HEK293 (cell line): ENCODE data around the gene BIN1.

Experiments
- CTCF ChIA-PET: fragments of 350-600 bp; formaldehyde crosslinking; extraction: SDS; loops from one replicate; lab custom pipeline; 2021; ENCODE audit warnings: antibody characterized with exemption; lab: Yijun Ruan, JAX
- POLR2A ChIA-PET: fragments of 300-600 bp; formaldehyde crosslinking; extraction: SDS; loops from one replicate; lab custom pipeline; 2020; ENCODE audit warnings: antibody characterized with exemption, inconsistent platforms; lab: Yijun Ruan, JAX
- H3K27ac ChIP-seq: fragments of 200-500 bp; sonication (Bioruptor generic); 2 replicates; pipeline ENCODE4 v1.5.1; 2014; ENCODE audit warnings: low read depth, low read length, control low read depth, inconsistent platforms; ENCODE audit errors: extremely low read depth
- H3K36me3 ChIP-seq, 2 experiments: fragments of 200-500 bp in 1 of 2; sonication (Bioruptor generic) in 1 of 2; 1 replicate in 1 of 2; 2 replicates in 1 of 2; pipeline ENCODE4 v1.5.1; 2014 to 2017; ENCODE audit warnings: inconsistent platforms in 2 of 2, low read length in 2 of 2; ENCODE audit not compliant: control insufficient read depth in 2 of 2, insufficient read depth in 1 of 2
- H3K4me1 ChIP-seq: fragments of 200-500 bp; sonication (Bioruptor generic); 2 replicates; pipeline ENCODE4 v1.5.1; 2014; ENCODE audit warnings: mild to moderate bottlenecking, low read length, inconsistent platforms; ENCODE audit not compliant: control insufficient read depth, insufficient read depth
- H3K4me3 ChIP-seq: 2 replicates; pipeline ENCODE4 v1.5.1; 2011; ENCODE audit warnings: low read depth, mild to moderate bottlenecking, control low read depth, low read length, moderate library complexity
- H3K9me3 ChIP-seq: fragments of 200-500 bp; sonication (Bioruptor generic); 2 replicates; pipeline ENCODE4 v1.5.1; 2014; ENCODE audit warnings: low read depth, low read length, inconsistent platforms; ENCODE audit not compliant: control insufficient read depth, insufficient read depth
- GFI1B ChIP-seq: fragments of 450-650 bp; formaldehyde crosslinking; IDR thresholded peaks from 2 replicates; pipeline ENCODE4 v1.5.1; 2016; ENCODE audit warnings: missing biosample characterization, missing genetic modification characterization
- OVOL3 ChIP-seq: fragments of 450-650 bp; formaldehyde crosslinking; IDR thresholded peaks from 2 replicates; pipeline ENCODE4 v1.5.1; 2016; ENCODE audit warnings: missing biosample characterization, missing genetic modification characterization
- TRIM28 ChIP-seq: IDR thresholded peaks from 2 replicates; pipeline ENCODE4 v1.6.1; 2011; ENCODE audit warnings: low read length, control low read depth, borderline replicate concordance
- ZBTB17 ChIP-seq: fragments of 450-650 bp; formaldehyde crosslinking; IDR thresholded peaks from 2 replicates; pipeline ENCODE4 v1.5.1; 2016; ENCODE audit warnings: missing biosample characterization, missing genetic modification characterization
- ZNF10 ChIP-seq: fragments of 450-650 bp; formaldehyde crosslinking; IDR thresholded peaks from 2 replicates; pipeline ENCODE4 v1.5.1; 2017; ENCODE audit warnings: missing biosample characterization, missing genetic modification characterization
- ZNF211 ChIP-seq: fragments of 450-650 bp; formaldehyde crosslinking; IDR thresholded peaks from 2 replicates; pipeline ENCODE4 v1.5.1; 2016; ENCODE audit warnings: low read depth, missing biosample characterization, missing genetic modification characterization
- ZNF423 ChIP-seq: fragments of 450-650 bp; formaldehyde crosslinking; IDR thresholded peaks from 2 replicates; pipeline ENCODE4 v1.5.1; 2016; ENCODE audit warnings: missing biosample characterization, missing genetic modification characterization
- ZNF426 ChIP-seq: fragments of 450-650 bp; formaldehyde crosslinking; IDR thresholded peaks from 2 replicates; pipeline ENCODE4 v1.5.1; 2017; ENCODE audit warnings: missing biosample characterization, missing genetic modification characterization, mild to moderate bottlenecking, inconsistent platforms, moderate library complexity
- ZNF433 ChIP-seq: fragments of 450-650 bp; formaldehyde crosslinking; IDR thresholded peaks from 2 replicates; pipeline ENCODE4 v1.5.1; 2016; ENCODE audit warnings: missing biosample characterization, missing genetic modification characterization, low read depth
- ZNF48 ChIP-seq: fragments of 450-650 bp; formaldehyde crosslinking; IDR thresholded peaks from 2 replicates; pipeline ENCODE4 v1.5.1; 2016; ENCODE audit warnings: missing biosample characterization, missing genetic modification characterization
- ZNF571 ChIP-seq: fragments of 450-650 bp; formaldehyde crosslinking; IDR thresholded peaks from 2 replicates; pipeline ENCODE4 v1.5.0; 2017; ENCODE audit warnings: missing biosample characterization, missing genetic modification characterization
- ZNF707 ChIP-seq: fragments of 450-650 bp; formaldehyde crosslinking; IDR thresholded peaks from 2 replicates; pipeline ENCODE4 v1.5.1; 2016; ENCODE audit warnings: missing biosample characterization, missing genetic modification characterization
- TF ChIP-seq, protein P1 (sequence below): fragments of 450-650 bp; formaldehyde crosslinking; IDR thresholded peaks from 2 replicates; pipeline ENCODE4 v1.5.1; 2016; ENCODE audit warnings: missing biosample characterization, missing genetic modification characterization, low read depth
- TF ChIP-seq, protein P2 (sequence below): fragments of 450-650 bp; formaldehyde crosslinking; IDR thresholded peaks from 2 replicates; pipeline ENCODE4 v1.5.1; 2016; ENCODE audit warnings: missing biosample characterization, missing genetic modification characterization
- TF ChIP-seq, protein P3 (sequence below): fragments of 450-650 bp; formaldehyde crosslinking; IDR thresholded peaks from 2 replicates; pipeline ENCODE4 v1.5.1; 2016; ENCODE audit warnings: missing biosample characterization, missing genetic modification characterization
- TF ChIP-seq, protein P4 (sequence below): fragments of 450-650 bp; formaldehyde crosslinking; IDR thresholded peaks from 2 replicates; pipeline ENCODE4; 2016; ENCODE audit warnings: missing biosample characterization, missing genetic modification characterization
- TF ChIP-seq, protein P5 (sequence below): fragments of 450-650 bp; formaldehyde crosslinking; IDR thresholded peaks from 2 replicates; pipeline ENCODE4 v1.5.1; 2016; ENCODE audit warnings: missing biosample characterization, missing genetic modification characterization

The BIN1 gene

DNA sequence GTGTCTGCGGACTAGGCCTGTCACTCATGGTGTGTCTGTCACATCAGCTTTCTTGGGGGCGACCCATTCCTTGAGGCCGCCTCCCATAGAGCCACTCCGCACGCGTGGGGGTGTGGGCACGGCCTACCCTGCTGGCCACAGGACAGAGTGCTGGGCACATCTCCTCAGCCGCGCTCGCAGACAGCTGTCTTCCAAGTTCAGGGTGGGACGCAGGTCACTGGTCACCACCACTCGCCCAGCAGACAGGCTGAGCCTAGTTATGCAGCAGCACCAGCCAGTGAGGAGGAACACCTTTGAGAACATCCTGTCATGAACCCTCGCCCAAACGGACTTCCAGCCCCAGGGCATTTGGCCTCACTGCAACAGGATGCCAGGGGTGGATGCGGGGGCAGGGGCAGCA lies 30.8 kb upstream of the BIN1 start (continued):
- no peak for TF ChIP-seq ZNF10
- no peak for TF ChIP-seq ZNF426 (tag by site-specific recombination)
- TF ChIP-seq TRIM28 = no peak
- no peak for TF ChIP-seq ZNF211 (tag by site-specific recombination)
- TF ChIP-seq, protein P1, sequence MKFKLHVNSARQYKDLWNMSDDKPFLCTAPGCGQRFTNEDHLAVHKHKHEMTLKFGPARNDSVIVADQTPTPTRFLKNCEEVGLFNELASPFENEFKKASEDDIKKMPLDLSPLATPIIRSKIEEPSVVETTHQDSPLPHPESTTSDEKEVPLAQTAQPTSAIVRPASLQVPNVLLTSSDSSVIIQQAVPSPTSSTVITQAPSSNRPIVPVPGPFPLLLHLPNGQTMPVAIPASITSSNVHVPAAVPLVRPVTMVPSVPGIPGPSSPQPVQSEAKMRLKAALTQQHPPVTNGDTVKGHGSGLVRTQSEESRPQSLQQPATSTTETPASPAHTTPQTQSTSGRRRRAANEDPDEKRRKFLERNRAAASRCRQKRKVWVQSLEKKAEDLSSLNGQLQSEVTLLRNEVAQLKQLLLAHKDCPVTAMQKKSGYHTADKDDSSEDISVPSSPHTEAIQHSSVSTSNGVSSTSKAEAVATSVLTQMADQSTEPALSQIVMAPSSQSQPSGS (tag by site-specific recombination) = no peak

DNA sequence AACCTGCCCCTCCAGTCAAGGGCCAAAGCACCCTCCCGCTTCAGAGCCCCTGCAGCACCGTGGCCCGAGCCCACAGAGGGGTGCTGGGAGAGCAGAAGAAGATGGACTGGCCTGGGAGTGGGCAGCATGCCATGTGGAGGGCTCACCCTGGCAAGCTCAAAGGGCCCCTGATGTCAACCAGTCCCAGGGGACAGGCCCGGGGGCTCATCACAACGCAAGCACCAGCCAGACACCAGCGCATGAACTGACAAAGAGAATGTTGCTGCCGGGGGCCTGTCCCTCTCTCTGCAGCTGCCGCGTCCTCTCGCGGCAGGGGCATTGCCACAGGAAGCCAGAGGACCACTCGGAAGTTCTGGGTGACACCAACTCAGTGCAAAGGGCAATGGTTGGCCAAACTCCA lies 30.3 kb upstream of the BIN1 start:
- H3K4me3 ChIP-seq = no peak overlapping the region
- CTCF ChIA-PET = no interaction called here
- POLR2A ChIA-PET = interaction anchor here (0.6 kb wide), 1 partner anchor 338 kb away, joined by 4 read pairs; no protein-coding TSS in a partner anchor
- H3K36me3 ChIP-seq = no peaks in the 10 kb centered on the region
- no peaks in the 10 kb centered on the region for H3K4me1 ChIP-seq
- no peak overlapping the region for H3K27ac ChIP-seq
- H3K9me3 ChIP-seq = no peaks in the 10 kb centered on the region
- TF ChIP-seq OVOL3 (tag by site-specific recombination) (no peak), ZNF571 (tag by site-specific recombination) (no peak), ZBTB17 (tag by site-specific recombination) (no peak), ZNF707 (tag by site-specific recombination) (no peak), ZNF423 (tag by site-specific recombination) (no peak), ZNF433 (no peak), ZNF48 (tag by site-specific recombination) (no peak), GFI1B (tag by site-specific recombination) (no peak)
- TF ChIP-seq, protein P2, sequence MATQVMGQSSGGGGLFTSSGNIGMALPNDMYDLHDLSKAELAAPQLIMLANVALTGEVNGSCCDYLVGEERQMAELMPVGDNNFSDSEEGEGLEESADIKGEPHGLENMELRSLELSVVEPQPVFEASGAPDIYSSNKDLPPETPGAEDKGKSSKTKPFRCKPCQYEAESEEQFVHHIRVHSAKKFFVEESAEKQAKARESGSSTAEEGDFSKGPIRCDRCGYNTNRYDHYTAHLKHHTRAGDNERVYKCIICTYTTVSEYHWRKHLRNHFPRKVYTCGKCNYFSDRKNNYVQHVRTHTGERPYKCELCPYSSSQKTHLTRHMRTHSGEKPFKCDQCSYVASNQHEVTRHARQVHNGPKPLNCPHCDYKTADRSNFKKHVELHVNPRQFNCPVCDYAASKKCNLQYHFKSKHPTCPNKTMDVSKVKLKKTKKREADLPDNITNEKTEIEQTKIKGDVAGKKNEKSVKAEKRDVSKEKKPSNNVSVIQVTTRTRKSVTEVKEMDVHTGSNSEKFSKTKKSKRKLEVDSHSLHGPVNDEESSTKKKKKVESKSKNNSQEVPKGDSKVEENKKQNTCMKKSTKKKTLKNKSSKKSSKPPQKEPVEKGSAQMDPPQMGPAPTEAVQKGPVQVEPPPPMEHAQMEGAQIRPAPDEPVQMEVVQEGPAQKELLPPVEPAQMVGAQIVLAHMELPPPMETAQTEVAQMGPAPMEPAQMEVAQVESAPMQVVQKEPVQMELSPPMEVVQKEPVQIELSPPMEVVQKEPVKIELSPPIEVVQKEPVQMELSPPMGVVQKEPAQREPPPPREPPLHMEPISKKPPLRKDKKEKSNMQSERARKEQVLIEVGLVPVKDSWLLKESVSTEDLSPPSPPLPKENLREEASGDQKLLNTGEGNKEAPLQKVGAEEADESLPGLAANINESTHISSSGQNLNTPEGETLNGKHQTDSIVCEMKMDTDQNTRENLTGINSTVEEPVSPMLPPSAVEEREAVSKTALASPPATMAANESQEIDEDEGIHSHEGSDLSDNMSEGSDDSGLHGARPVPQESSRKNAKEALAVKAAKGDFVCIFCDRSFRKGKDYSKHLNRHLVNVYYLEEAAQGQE (tag by site-specific recombination) = no peak
- TF ChIP-seq, protein P3, sequence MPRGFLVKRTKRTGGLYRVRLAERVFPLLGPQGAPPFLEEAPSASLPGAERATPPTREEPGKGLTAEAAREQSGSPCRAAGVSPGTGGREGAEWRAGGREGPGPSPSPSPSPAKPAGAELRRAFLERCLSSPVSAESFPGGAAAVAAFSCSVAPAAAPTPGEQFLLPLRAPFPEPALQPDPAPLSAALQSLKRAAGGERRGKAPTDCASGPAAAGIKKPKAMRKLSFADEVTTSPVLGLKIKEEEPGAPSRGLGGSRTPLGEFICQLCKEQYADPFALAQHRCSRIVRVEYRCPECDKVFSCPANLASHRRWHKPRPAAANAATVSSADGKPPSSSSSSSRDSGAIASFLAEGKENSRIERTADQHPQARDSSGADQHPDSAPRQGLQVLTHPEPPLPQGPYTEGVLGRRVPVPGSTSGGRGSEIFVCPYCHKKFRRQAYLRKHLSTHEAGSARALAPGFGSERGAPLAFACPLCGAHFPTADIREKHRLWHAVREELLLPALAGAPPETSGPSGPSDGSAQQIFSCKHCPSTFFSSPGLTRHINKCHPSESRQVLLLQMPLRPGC (tag by site-specific recombination) = no peak
- TF ChIP-seq, protein P4, sequence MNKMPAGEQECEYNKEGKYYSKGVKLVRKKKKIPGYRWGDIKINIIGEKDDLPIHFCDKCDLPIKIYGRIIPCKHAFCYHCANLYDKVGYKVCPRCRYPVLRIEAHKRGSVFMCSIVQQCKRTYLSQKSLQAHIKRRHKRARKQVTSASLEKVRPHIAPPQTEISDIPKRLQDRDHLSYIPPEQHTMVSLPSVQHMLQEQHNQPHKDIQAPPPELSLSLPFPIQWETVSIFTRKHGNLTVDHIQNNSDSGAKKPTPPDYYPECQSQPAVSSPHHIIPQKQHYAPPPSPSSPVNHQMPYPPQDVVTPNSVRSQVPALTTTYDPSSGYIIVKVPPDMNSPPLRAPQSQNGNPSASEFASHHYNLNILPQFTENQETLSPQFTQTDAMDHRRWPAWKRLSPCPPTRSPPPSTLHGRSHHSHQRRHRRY (tag by site-specific recombination) = no peak
- TF ChIP-seq, protein P5, sequence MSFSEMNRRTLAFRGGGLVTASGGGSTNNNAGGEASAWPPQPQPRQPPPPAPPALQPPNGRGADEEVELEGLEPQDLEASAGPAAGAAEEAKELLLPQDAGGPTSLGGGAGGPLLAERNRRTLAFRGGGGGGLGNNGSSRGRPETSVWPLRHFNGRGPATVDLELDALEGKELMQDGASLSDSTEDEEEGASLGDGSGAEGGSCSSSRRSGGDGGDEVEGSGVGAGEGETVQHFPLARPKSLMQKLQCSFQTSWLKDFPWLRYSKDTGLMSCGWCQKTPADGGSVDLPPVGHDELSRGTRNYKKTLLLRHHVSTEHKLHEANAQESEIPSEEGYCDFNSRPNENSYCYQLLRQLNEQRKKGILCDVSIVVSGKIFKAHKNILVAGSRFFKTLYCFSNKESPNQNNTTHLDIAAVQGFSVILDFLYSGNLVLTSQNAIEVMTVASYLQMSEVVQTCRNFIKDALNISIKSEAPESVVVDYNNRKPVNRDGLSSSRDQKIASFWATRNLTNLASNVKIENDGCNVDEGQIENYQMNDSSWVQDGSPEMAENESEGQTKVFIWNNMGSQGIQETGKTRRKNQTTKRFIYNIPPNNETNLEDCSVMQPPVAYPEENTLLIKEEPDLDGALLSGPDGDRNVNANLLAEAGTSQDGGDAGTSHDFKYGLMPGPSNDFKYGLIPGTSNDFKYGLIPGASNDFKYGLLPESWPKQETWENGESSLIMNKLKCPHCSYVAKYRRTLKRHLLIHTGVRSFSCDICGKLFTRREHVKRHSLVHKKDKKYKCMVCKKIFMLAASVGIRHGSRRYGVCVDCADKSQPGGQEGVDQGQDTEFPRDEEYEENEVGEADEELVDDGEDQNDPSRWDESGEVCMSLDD (tag by site-specific recombination) = no peak
- TF ChIP-seq, all 188 proteins: peak for 0
